H9 (cell line): ENCODE measurements around the gene CORO1C. TPM values are rescaled to one million over a fixed set of nuclear protein-coding genes. Genes with fewer than 3 reads are reported as not detected.

ENCODE experiments used
- DNase-seq: peaks from one replicate; pipeline ENCODE4 v3.0.0-alpha.2; 2017
- H2AFZ ChIP-seq: one replicate; pipeline ENCODE4 v1.6.1; 2013; ENCODE audit warnings: mild to moderate bottlenecking, low read length, control low read depth, moderate library complexity
- H2AK5ac ChIP-seq: 2 replicates; pipeline ENCODE4 v1.6.1; 2013; ENCODE audit warnings: low read length, control low read depth, mixed read lengths; ENCODE audit not compliant: insufficient read length
- H2BK120ac ChIP-seq: one replicate; pipeline ENCODE4 v1.6.1; 2013; ENCODE audit warnings: low read depth, mild to moderate bottlenecking, low read length, control low read depth, inconsistent platforms; ENCODE audit not compliant: poor library complexity, severe bottlenecking
- H2BK12ac ChIP-seq: 2 replicates; pipeline ENCODE4 v1.6.1; 2013; ENCODE audit warnings: low read length, control low read depth, mixed read lengths, low read depth; ENCODE audit not compliant: insufficient read length
- H2BK15ac ChIP-seq: 2 replicates; pipeline ENCODE4 v1.6.1; 2013; ENCODE audit warnings: low read depth, low read length, control low read depth
- H2BK20ac ChIP-seq: one replicate; pipeline ENCODE4 v1.6.1; 2013; ENCODE audit warnings: low read depth, mild to moderate bottlenecking, low read length, control low read depth, inconsistent platforms; ENCODE audit not compliant: poor library complexity, severe bottlenecking
- H2BK5ac ChIP-seq: 2 replicates; pipeline ENCODE4 v1.6.1; 2013; ENCODE audit warnings: low read length, control low read depth, mixed read lengths; ENCODE audit not compliant: insufficient read length
- H3K14ac ChIP-seq: 2 replicates; pipeline ENCODE4 v1.6.1; 2013; ENCODE audit warnings: low read length, control low read depth; ENCODE audit not compliant: insufficient read depth
- H3K18ac ChIP-seq: 2 replicates; pipeline ENCODE4 v1.6.1; 2013; ENCODE audit warnings: low read depth, mild to moderate bottlenecking, mixed read lengths, low read length, control low read depth; ENCODE audit not compliant: insufficient read length
- H3K23ac ChIP-seq: 2 replicates; pipeline ENCODE4 v1.6.1; 2013; ENCODE audit warnings: low read length, control low read depth, mixed read lengths, low read depth; ENCODE audit not compliant: insufficient read length
- H3K23me2 ChIP-seq: 2 replicates; pipeline ENCODE4 v1.6.1; 2013; ENCODE audit warnings: low read depth, mild to moderate bottlenecking, mixed read lengths, low read length, control low read depth; ENCODE audit not compliant: insufficient read length, poor library complexity, severe bottlenecking
- H3K27ac ChIP-seq: 2 replicates; pipeline ENCODE4 v1.5.1; 2013; ENCODE audit warnings: low read length, control low read depth, mixed read lengths, low read depth; ENCODE audit not compliant: insufficient read length
- H3K27me3 ChIP-seq: 2 replicates; pipeline ENCODE4 v1.6.1; 2013; ENCODE audit warnings: low read length, control low read depth, inconsistent platforms; ENCODE audit not compliant: insufficient read depth
- H3K4ac ChIP-seq: 2 replicates; pipeline ENCODE4 v1.6.1; 2013; ENCODE audit warnings: low read depth, mild to moderate bottlenecking, control low read depth, inconsistent platforms, low read length, moderate library complexity
- H3K4me1 ChIP-seq: 2 replicates; pipeline ENCODE4 v1.6.1; 2013; ENCODE audit warnings: low read length, control low read depth, inconsistent platforms; ENCODE audit not compliant: insufficient read depth
- H3K4me2 ChIP-seq: 2 replicates; pipeline ENCODE4 v1.6.1; 2013; ENCODE audit warnings: low read length, control low read depth, mixed read lengths; ENCODE audit not compliant: insufficient read length, insufficient read depth
- H3K56ac ChIP-seq: 2 replicates; pipeline ENCODE4 v1.6.1; 2013; ENCODE audit warnings: low read depth, mild to moderate bottlenecking, mixed read lengths, low read length, control low read depth; ENCODE audit not compliant: insufficient read length
- H3K79me1 ChIP-seq: 2 replicates; pipeline ENCODE4 v1.6.1; 2013; ENCODE audit warnings: low read depth, mild to moderate bottlenecking, moderate library complexity, low read length, control low read depth, inconsistent platforms; ENCODE audit not compliant: insufficient read depth, poor library complexity, severe bottlenecking
- H3K79me2 ChIP-seq: 2 replicates; pipeline ENCODE4 v1.6.1; 2013; ENCODE audit warnings: low read length, control low read depth, inconsistent platforms; ENCODE audit not compliant: insufficient read depth
- H3K9ac ChIP-seq: 2 replicates; pipeline ENCODE4 v1.6.1; 2013; ENCODE audit warnings: low read length, control low read depth, mixed read lengths; ENCODE audit not compliant: insufficient read length; ENCODE audit errors: extremely low read depth
- H3K9me3 ChIP-seq: one replicate; pipeline ENCODE4 v1.6.1; 2013; ENCODE audit warnings: low read depth, low read length, inconsistent platforms; ENCODE audit not compliant: control insufficient read depth
- H3T11ph ChIP-seq: one replicate; pipeline ENCODE4 v1.6.1; 2013; ENCODE audit warnings: mild to moderate bottlenecking, low read length, control low read depth, inconsistent platforms
- H4K20me1 ChIP-seq: one replicate; pipeline ENCODE4 v1.6.1; 2013; ENCODE audit not compliant: control insufficient read depth, insufficient read length, insufficient read depth
- H4K5ac ChIP-seq: 2 replicates; pipeline ENCODE4 v1.6.1; 2013; ENCODE audit warnings: low read depth, mild to moderate bottlenecking, mixed read lengths, low read length, control low read depth; ENCODE audit not compliant: insufficient read length
- H4K8ac ChIP-seq: replicated peaks from 2 replicates; pipeline ENCODE4 v1.6.1; 2013; ENCODE audit warnings: low read length, control low read depth, mixed read lengths, low read depth; ENCODE audit not compliant: insufficient read length
- H4K91ac ChIP-seq: 2 replicates; pipeline ENCODE4 v1.6.1; 2013; ENCODE audit warnings: low read depth, mild to moderate bottlenecking, moderate library complexity, mixed read lengths, low read length, control low read depth; ENCODE audit not compliant: insufficient read length
- H3K27ac Mint-ChIP-seq, 3 experiments: 2 replicates in 2 of 3; 3 replicates in 1 of 3; pipeline ENCODE4 v1.8.0; 2020 to 2021; ENCODE audit warnings: mixed read lengths in 3 of 3, mild to moderate bottlenecking in 1 of 3, moderate library complexity in 1 of 3
- H3K27me3 Mint-ChIP-seq: 2 replicates; pipeline ENCODE4 v1.8.0; 2021; ENCODE audit warnings: low read depth, mild to moderate bottlenecking, moderate library complexity, mixed read lengths
- H3K36me3 Mint-ChIP-seq, 3 experiments: 2 replicates in 2 of 3; 3 replicates in 1 of 3; pipeline ENCODE4 v1.8.0; 2020 to 2021; ENCODE audit warnings: low read depth in 3 of 3, mixed read lengths in 3 of 3; ENCODE audit not compliant: insufficient read depth in 1 of 3
- H3K4me1 Mint-ChIP-seq, 2 experiments: 2 replicates each; pipeline ENCODE4 v1.8.0; 2020; ENCODE audit warnings: mixed read lengths in 2 of 2
- H3K4me3 Mint-ChIP-seq, 2 experiments: 2 replicates in 1 of 2; 3 replicates in 1 of 2; pipeline ENCODE4 v1.8.0; 2020 to 2021; ENCODE audit warnings: mild to moderate bottlenecking in 2 of 2, mixed read lengths in 2 of 2, moderate library complexity in 1 of 2
- H3K9me3 Mint-ChIP-seq, 2 experiments: 2 replicates in 1 of 2; 3 replicates in 1 of 2; pipeline ENCODE4 v1.8.0; 2020; ENCODE audit warnings: mild to moderate bottlenecking in 2 of 2, mixed read lengths in 2 of 2, moderate library complexity in 1 of 2
- CTCF ChIP-seq: fragments of 200-600 bp; sonication (generic); conservative IDR thresholded peaks from 3 replicates; pipeline ENCODE4 v1.8.0; 2021; ENCODE audit warnings: antibody characterized with exemption, mild to moderate bottlenecking
- WGBS: extraction: QIAGEN DNeasy Blood & Tissue Kit; methylation state at CpG from one replicate; pipeline ENCODE4 v1.1.7; 2013; ENCODE audit warnings: missing lambda C conversion rate, low lambda C conversion rate, mixed read lengths; ENCODE audit not compliant: insufficient read length; ENCODE audit errors: extremely low coverage; 5-methylcytosine and 5-hydroxymethylcytosine counted together
- total RNA-seq: library from RNA; stranded (reverse); gene quantifications from 2 replicates; pipeline ENCODE4 v1.2.1, GENCODE V29; 2021

CORO1C gene
- total RNA-seq, 1 experiment from 2014 or later = 154 TPM

GRCh38 chr12:108642899-108643654 lies 88.2 kb downstream of the CORO1C start:
- Mint-ChIP-seq H3K4me1 (peaks cover 41 to 46% of the 10 kb centered on the region in 2 experiments), H3K27ac (no peak overlapping the region), H3K27me3 (no peaks in the 10 kb centered on the region), H3K4me3 (no peak overlapping the region), H3K9me3 (no peaks in the 10 kb centered on the region), H3K36me3 (peaks cover 10 to 44% (median 27%) of the 10 kb centered on the region in 3 experiments)
- Histone ChIP-seq H3K79me1 (no peaks in the 10 kb centered on the region), H3K14ac (no peak overlapping the region), H4K91ac (no peak overlapping the region), H3K9ac (no peak overlapping the region), H2BK12ac (no peak overlapping the region), H2AK5ac (no peak overlapping the region), H3T11ph (no peak overlapping the region), H4K5ac (no peak overlapping the region), H4K8ac (no peak overlapping the region), H3K9me3 (no peaks in the 10 kb centered on the region), H3K18ac (no peak overlapping the region), H3K4me2 (no peak overlapping the region), H3K27me3 (no peaks in the 10 kb centered on the region), H3K56ac (no peak overlapping the region), H2BK120ac (no peak overlapping the region), H3K23me2 (no peaks in the 10 kb centered on the region), H4K20me1 (no peaks in the 10 kb centered on the region), H3K23ac (no peak overlapping the region), H2BK20ac (no peak overlapping the region), H3K4ac (no peak overlapping the region), H3K79me2 (no peaks in the 10 kb centered on the region), H3K4me1 (no peaks in the 10 kb centered on the region; the same call in 1 of the 2 replicates), H2BK5ac (no peak overlapping the region), H3K27ac (no peak overlapping the region), H2AFZ (no peak overlapping the region), H2BK15ac (no peak overlapping the region)
- WGBS = no CpG with 5 or more reads among the region's 1 CpG
- no peak for DNase-seq
- no peak for TF ChIP-seq CTCF
